ENCODE measurements around the gene CLSTN2.

CLSTN2 gene

GRCh38 chr3:140395134-140396075 is 460.4 kb downstream of the CLSTN2 start:
- TF ChIP-seq TAF1 (IDR thresholded peaks at IDR 0.05; ENCODE audit: borderline replicate concordance, insufficient read depth, low read length) (no peak), POLR2AphosphoS5 (IDR thresholded peaks at IDR 0.05; ENCODE audit: low read depth, low read length) (no peak), SIN3A (IDR thresholded peaks at IDR 0.05; ENCODE audit: borderline replicate concordance, insufficient read depth, low read length) (no peak), FOXP2 (optimal IDR thresholded peaks at IDR 0.05; ENCODE audit: borderline replicate concordance, extremely low read depth, extremely low read length, insufficient read depth) (no peak)
- TF ChIP-seq, protein P1, sequence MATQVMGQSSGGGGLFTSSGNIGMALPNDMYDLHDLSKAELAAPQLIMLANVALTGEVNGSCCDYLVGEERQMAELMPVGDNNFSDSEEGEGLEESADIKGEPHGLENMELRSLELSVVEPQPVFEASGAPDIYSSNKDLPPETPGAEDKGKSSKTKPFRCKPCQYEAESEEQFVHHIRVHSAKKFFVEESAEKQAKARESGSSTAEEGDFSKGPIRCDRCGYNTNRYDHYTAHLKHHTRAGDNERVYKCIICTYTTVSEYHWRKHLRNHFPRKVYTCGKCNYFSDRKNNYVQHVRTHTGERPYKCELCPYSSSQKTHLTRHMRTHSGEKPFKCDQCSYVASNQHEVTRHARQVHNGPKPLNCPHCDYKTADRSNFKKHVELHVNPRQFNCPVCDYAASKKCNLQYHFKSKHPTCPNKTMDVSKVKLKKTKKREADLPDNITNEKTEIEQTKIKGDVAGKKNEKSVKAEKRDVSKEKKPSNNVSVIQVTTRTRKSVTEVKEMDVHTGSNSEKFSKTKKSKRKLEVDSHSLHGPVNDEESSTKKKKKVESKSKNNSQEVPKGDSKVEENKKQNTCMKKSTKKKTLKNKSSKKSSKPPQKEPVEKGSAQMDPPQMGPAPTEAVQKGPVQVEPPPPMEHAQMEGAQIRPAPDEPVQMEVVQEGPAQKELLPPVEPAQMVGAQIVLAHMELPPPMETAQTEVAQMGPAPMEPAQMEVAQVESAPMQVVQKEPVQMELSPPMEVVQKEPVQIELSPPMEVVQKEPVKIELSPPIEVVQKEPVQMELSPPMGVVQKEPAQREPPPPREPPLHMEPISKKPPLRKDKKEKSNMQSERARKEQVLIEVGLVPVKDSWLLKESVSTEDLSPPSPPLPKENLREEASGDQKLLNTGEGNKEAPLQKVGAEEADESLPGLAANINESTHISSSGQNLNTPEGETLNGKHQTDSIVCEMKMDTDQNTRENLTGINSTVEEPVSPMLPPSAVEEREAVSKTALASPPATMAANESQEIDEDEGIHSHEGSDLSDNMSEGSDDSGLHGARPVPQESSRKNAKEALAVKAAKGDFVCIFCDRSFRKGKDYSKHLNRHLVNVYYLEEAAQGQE (IDR thresholded peaks at IDR 0.05; ENCODE audit: insufficient read depth in 1 of 2, low read depth in 2 of 2, low read length in 2 of 2): no peak

DNA sequence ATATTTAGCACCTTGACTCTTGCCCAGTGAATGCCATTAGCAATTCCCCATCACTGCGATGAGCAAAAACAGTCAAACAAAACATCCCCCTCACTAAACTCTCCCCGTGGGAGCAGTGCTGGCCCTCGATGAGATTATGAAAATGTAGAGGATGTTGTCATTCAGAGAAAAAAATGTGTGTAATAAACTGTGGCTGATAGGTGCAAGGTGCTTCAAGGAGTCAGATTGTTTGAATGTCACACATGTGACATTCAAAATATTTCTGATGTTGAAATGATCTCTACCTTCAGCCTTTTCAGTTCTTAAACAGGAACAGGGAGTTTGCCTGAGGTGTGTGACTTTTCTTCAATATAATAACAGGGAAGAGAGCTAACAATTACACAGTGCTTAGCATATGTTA is 461.1 kb downstream of the CLSTN2 start:
- no peak for TF ChIP-seq TAF1 (IDR thresholded peaks at IDR 0.05; ENCODE audit: borderline replicate concordance, insufficient read depth, low read length)
- TF ChIP-seq FOXP2 (optimal IDR thresholded peaks at IDR 0.05; ENCODE audit: borderline replicate concordance, extremely low read depth, extremely low read length, insufficient read depth): no peak
- TF ChIP-seq SIN3A (IDR thresholded peaks at IDR 0.05; ENCODE audit: borderline replicate concordance, insufficient read depth, low read length): no peak
- TF ChIP-seq, protein P1 (IDR thresholded peaks at IDR 0.05; ENCODE audit: insufficient read depth in 1 of 2, low read depth in 2 of 2, low read length in 2 of 2): no peak
- no peak for TF ChIP-seq POLR2AphosphoS5 (IDR thresholded peaks at IDR 0.05; ENCODE audit: low read depth, low read length)

- TF ChIP-seq FOXP2 (optimal IDR thresholded peaks at IDR 0.05; ENCODE audit: borderline replicate concordance, extremely low read depth, extremely low read length, insufficient read depth) (no peak), POLR2AphosphoS5 (IDR thresholded peaks at IDR 0.05; ENCODE audit: low read depth, low read length) (no peak), TAF1 (IDR thresholded peaks at IDR 0.05; ENCODE audit: borderline replicate concordance, insufficient read depth, low read length) (no peak), SIN3A (IDR thresholded peaks at IDR 0.05; ENCODE audit: borderline replicate concordance, insufficient read depth, low read length) (no peak)
- TF ChIP-seq, protein P1 (IDR thresholded peaks at IDR 0.05; ENCODE audit: insufficient read depth in 1 of 2, low read depth in 2 of 2, low read length in 2 of 2): no peak
Observed at GRCh38 chr3:140397847-140398246, 462.9 kb downstream of the CLSTN2 start.

DNA sequence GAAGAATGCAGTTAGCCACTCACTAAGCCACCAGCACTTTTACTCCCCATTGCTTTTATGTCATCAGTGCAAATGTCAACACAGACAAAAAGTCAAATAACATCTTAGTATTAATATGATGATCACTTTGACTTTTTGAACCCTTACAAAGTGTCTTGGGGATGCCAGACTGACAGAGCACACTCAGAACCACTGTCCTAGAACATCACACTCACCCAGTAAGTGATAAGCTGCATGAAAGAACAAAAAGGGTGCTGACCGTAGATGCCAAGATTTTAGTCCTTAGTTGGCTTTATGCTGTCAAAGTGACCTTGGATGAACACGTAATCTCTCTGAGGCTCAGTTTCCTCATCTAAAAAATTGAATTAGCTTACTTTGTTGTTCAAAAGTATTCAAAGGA is 463.4 kb downstream of the CLSTN2 start:
- no peak for TF ChIP-seq POLR2AphosphoS5 (IDR thresholded peaks at IDR 0.05; ENCODE audit: low read depth, low read length)
- TF ChIP-seq, protein P1 (IDR thresholded peaks at IDR 0.05; ENCODE audit: insufficient read depth in 1 of 2, low read depth in 2 of 2, low read length in 2 of 2): no peak
- TF ChIP-seq SIN3A (IDR thresholded peaks at IDR 0.05; ENCODE audit: borderline replicate concordance, insufficient read depth, low read length): no peak
- no peak for TF ChIP-seq FOXP2 (optimal IDR thresholded peaks at IDR 0.05; ENCODE audit: borderline replicate concordance, extremely low read depth, extremely low read length, insufficient read depth)
- TF ChIP-seq TAF1 (IDR thresholded peaks at IDR 0.05; ENCODE audit: borderline replicate concordance, insufficient read depth, low read length): no peak
